Measurements from ENCODE around the gene PTCD1. TPM values are rescaled to one million over a fixed set of nuclear protein-coding genes. Genes with fewer than 3 reads are reported as not detected.
A peak's percentile ranks its signal among the peaks of the same experiment; 100 is the strongest.
"Not testable (repeated sequence)": the region's sequence is repeated elsewhere in the genome, so short reads cannot be mapped to it uniquely, and the experiment has no call there.

The PTCD1 gene
- total RNA-seq, 4 donors from 2014 or later, result 5.7 to 12.7 (median 6.6) TPM

- no peaks in the 10 kb centered on the region for H3K9me3 ChIP-seq
- TF ChIP-seq POLR2A (IDR thresholded peaks at IDR 0.05) (no peak), CTCF (IDR thresholded peaks at IDR 0.05) (no peak)
- DNase-seq, result no peak
- no peak overlapping the region for H3K4me3 ChIP-seq
- H3K4me1 ChIP-seq, result peaks cover 0 to 5% (median 0%) of the 10 kb centered on the region in 3 donors
- no peak overlapping the region for H3K27ac ChIP-seq
- WGBS, 2 donors, result 84 to 85% methylated on average over 9 to 21 of the region's 29 CpGs
- H3K27me3 ChIP-seq, result no peaks in the 10 kb centered on the region
- peaks cover 40 to 99% (median 70%) of the 10 kb centered on the region in 3 donors for H3K36me3 ChIP-seq
- intact Hi-C loops (cut with DNase I), result no loop called here
Measured at GRCh38 chr7:99419323-99420021, 19.1 kb downstream of the PTCD1 start.

GRCh38 chr7:99418260-99418659 is 20.3 kb downstream of the PTCD1 start:
- TF ChIP-seq CTCF (IDR thresholded peaks at IDR 0.05), result no peak
- no peak for TF ChIP-seq POLR2A (IDR thresholded peaks at IDR 0.05)
- no peak overlapping the region for H3K27ac ChIP-seq
- no peak for DNase-seq
- no peaks in the 10 kb centered on the region for H3K9me3 ChIP-seq
- WGBS, 2 donors, result 40 to 79% methylated on average over 1 to 4 of the region's 9 CpGs
- intact Hi-C loops (cut with DNase I), result no loop called here
- no peaks in the 10 kb centered on the region for H3K27me3 ChIP-seq
- H3K36me3 ChIP-seq, result peaks cover 34 to 99% (median 66%) of the 10 kb centered on the region in 3 donors
- H3K4me1 ChIP-seq, result peaks cover 0 to 5% (median 0%) of the 10 kb centered on the region in 3 donors
- no peak overlapping the region for H3K4me3 ChIP-seq

GRCh38 chr7:99415513-99416127 is 23.0 kb downstream of the PTCD1 start:
- peaks cover 0 to 10% (median 0%) of the 10 kb centered on the region in 3 donors for H3K4me1 ChIP-seq
- H3K4me3 ChIP-seq; intact Hi-C loops (cut with DNase I); H3K27me3 ChIP-seq; DNase-seq; H3K27ac ChIP-seq; H3K9me3 ChIP-seq: not testable (repeated sequence)
- TF ChIP-seq CTCF (IDR thresholded peaks at IDR 0.05), result peak; percentile 34 to 74 (median 59)
- peaks cover 39 to 100% (median 80%) of the 10 kb centered on the region in 3 donors for H3K36me3 ChIP-seq
- 53 to 66% methylated on average over 14 to 17 of the region's 17 CpGs for WGBS, 2 donors

GRCh38 chr7:99410635-99411034 is 28.0 kb downstream of the PTCD1 start:
- DNase-seq, result no peak
- peaks cover 22 to 47% (median 22%) of the 10 kb centered on the region in 3 donors for H3K4me1 ChIP-seq
- no peaks in the 10 kb centered on the region for H3K9me3 ChIP-seq
- WGBS, 2 donors, result 90 to 100% methylated on average over 2 of the region's 2 CpGs
- TF ChIP-seq POLR2A (IDR thresholded peaks at IDR 0.05) (no peak), CTCF (IDR thresholded peaks at IDR 0.05) (no peak)
- H3K36me3 ChIP-seq, result peaks cover 10 to 56% (median 34%) of the 10 kb centered on the region in 3 donors
- H3K4me3 ChIP-seq, result no peak overlapping the region
- intact Hi-C loops (cut with DNase I), result loop anchor here (5.0 kb wide), 1 partner anchor 43 kb away; no protein-coding TSS in a partner anchor
- no peaks in the 10 kb centered on the region for H3K27me3 ChIP-seq
- H3K27ac ChIP-seq, result no peak overlapping the region

GRCh38 chr7:99409806-99410205 is 28.8 kb downstream of the PTCD1 start:
- Histone ChIP-seq H3K27me3 (no peaks in the 10 kb centered on the region), H3K9me3 (no peaks in the 10 kb centered on the region), H3K4me3 (peak overlapping the region; percentile 74 to 98 (median 92)), H3K4me1 (peaks cover 22 to 50% (median 23%) of the 10 kb centered on the region in 3 donors), H3K27ac (peak overlapping the region; percentile 96 to 99 (median 98)), H3K36me3 (peaks cover 6 to 56% (median 26%) of the 10 kb centered on the region in 3 donors)
- TF ChIP-seq POLR2A (IDR thresholded peaks at IDR 0.05) (no peak), CTCF (IDR thresholded peaks at IDR 0.05) (no peak)
- DNase-seq, result no peak
- intact Hi-C loops (cut with DNase I), result loop anchor here (5.0 kb wide), 1 partner anchor 43 kb away; no protein-coding TSS in a partner anchor
- 24 to 25% methylated on average over 3 of the region's 3 CpGs for WGBS, 2 donors
